Measurements from ENCODE around the gene CYP2W1. TPM values are rescaled to one million over a fixed set of nuclear protein-coding genes. Genes with fewer than 3 reads are reported as not detected.
A peak's percentile ranks its signal among the peaks of the same experiment; 100 is the strongest.

CYP2W1 gene
- total RNA-seq, 1 experiment from 2014 or later, result not detected

DNA sequence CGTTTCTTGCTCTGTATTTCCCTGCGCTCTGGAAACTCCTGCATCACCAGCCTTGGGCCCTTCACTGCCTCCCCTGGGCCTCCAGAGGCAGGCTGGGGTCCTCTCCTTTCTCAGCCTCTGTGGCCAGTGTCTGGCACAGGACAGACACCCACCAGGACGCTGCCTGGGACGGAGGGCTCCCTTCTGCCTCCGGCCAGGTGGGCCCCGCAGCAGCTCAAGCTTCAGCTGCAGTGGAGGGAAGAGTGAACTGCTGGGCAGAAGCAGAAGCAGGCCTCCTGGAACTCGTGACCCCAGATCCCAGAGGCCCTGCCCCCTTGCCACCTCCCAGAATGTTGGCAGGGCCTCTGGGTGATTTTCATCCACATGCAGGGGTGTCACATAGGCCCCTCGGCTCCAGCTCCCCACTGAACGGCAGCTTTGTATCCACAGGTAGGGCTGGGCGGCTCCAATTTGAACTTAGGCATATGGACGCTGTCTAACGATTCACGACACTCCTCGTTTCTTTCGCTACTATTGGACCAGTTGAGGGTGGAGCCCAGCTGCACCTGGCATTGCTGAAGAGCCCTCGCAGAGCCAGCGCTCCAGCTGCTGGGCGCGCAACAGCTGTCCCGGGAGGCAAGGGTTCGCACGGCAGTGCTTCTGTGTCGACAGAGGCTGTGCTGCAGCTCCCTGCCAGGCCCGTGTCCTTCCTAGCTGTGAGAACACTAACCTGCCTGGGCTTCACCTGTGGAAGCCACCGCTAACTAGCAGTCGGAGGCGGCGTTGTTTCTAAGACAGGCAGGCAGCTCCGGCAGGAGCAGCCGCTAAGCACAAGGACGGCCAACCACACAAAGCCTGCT lies 43.0 kb downstream of the CYP2W1 start:
- Histone ChIP-seq H3K36me3 (ENCODE audit: low read depth) (no peaks in the 10 kb centered on the region), H3K4me1 (replicated peaks; ENCODE audit: insufficient read depth) (peaks cover 14% of the 10 kb centered on the region), H2AFZ (no peak overlapping the region), H3K27ac (no peak overlapping the region), H3K9me2 (ENCODE audit: insufficient read depth) (no peaks in the 10 kb centered on the region), H3K27me3 (ENCODE audit: insufficient read depth, low read depth) (no peaks in the 10 kb centered on the region), H3K9me3 (ENCODE audit: insufficient read depth, low read depth) (no peaks in the 10 kb centered on the region), H3K79me2 (ENCODE audit: low read depth) (peaks cover 27% of the 10 kb centered on the region), H4K20me1 (ENCODE audit: insufficient read depth) (peaks cover 26% of the 10 kb centered on the region), H3K4me3 (no peak overlapping the region), H3K4me2 (no peak overlapping the region), H3F3A (ENCODE audit: insufficient read depth, low read depth) (0 out of 2 replicates have a peak, but pooled peaks cover 24% of the 10 kb centered on the region)
- intact Hi-C loops (cut with micrococcal nuclease; ENCODE audit: unreplicated experiment), result no loop called here
- TF ChIP-seq EZH2 (IDR thresholded peaks at IDR 0.05; ENCODE audit: low read depth), result no peak
- TF ChIP-seq CTCF (conservative IDR thresholded peaks at IDR 0.05), result no peak
- DNase-seq, result no peak
- no TSS peak for BruUV-seq (replicated peaks)
- ChIA-PET POLR2A (ENCODE audit: unreplicated experiment) (no interaction called here), CTCF (no interaction called here)

GRCh38 chr7:1026721-1027161 lies 43.8 kb downstream of the CYP2W1 start:
- no peaks in the 10 kb centered on the region for H3K27me3 ChIP-seq (ENCODE audit: insufficient read depth, low read depth)
- DNase-seq, result no peak
- H3F3A ChIP-seq (ENCODE audit: insufficient read depth, low read depth), result 0 out of 2 replicates have a peak, but pooled peaks cover 24% of the 10 kb centered on the region
- POLR2A ChIA-PET (ENCODE audit: unreplicated experiment), result no interaction called here
- no peak overlapping the region for H3K4me3 ChIP-seq
- H4K20me1 ChIP-seq (ENCODE audit: insufficient read depth), result peaks cover 21% of the 10 kb centered on the region; the same call in 1 of the 2 replicates
- H3K9me2 ChIP-seq (ENCODE audit: insufficient read depth), result no peaks in the 10 kb centered on the region
- peaks cover 27% of the 10 kb centered on the region for H3K79me2 ChIP-seq (ENCODE audit: low read depth)
- H3K4me2 ChIP-seq, result no peak overlapping the region
- no peak for TF ChIP-seq CTCF (conservative IDR thresholded peaks at IDR 0.05)
- TF ChIP-seq EZH2 (IDR thresholded peaks at IDR 0.05; ENCODE audit: low read depth), result no peak
- CTCF ChIA-PET, result no interaction called here
- intact Hi-C loops (cut with micrococcal nuclease; ENCODE audit: unreplicated experiment), result no loop called here
- H3K36me3 ChIP-seq (ENCODE audit: low read depth), result no peaks in the 10 kb centered on the region
- H3K4me1 ChIP-seq (replicated peaks; ENCODE audit: insufficient read depth), result peaks cover 14% of the 10 kb centered on the region
- H3K9me3 ChIP-seq (ENCODE audit: insufficient read depth, low read depth), result no peaks in the 10 kb centered on the region
- no peak overlapping the region for H3K27ac ChIP-seq
- H2AFZ ChIP-seq, result no peak overlapping the region
- TSS peak; percentile 38 for BruUV-seq (replicated peaks)

DNA sequence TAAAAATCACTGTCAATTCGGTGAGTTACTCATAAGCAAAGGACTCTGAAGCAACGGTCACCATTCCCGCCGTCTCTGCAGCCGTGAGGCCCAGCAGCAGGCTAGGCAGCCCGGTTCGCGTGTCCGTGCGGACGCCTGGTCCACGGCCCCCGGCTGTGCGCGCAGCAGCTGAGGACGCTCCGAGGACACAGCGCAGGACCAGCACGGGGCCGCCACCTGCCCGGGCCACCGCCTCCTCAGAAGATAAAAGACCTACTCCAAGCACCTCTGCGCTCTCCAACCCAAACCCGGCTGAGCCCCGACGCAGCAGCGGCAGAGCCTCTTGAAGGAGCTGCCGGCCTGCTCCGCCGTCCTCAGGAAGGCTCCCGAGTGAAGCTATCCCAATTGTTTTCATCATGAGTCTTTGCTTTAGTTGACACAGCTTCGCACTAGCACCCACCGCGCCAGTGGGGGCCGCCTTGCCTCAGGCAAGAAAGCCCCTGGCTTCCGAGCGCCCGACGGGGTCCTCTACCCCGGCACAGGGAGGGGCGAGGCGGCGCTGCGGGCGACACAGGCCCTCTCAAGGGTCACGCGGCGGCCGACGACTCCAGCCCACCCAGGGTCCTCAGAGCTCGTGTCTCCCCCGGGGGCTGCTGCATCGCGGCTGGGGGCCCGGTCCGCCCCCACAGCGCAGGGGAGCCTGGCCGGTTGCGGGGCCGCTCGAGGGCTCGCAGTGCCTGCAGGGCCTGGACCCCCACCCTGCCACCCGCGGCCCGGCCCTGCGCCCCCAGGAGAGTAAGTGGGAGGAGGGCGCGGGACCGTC lies 44.5 kb downstream of the CYP2W1 start:
- intact Hi-C loops (cut with micrococcal nuclease; ENCODE audit: unreplicated experiment), result no loop called here
- peaks cover 21% of the 10 kb centered on the region; the same call in 1 of the 2 replicates for H4K20me1 ChIP-seq (ENCODE audit: insufficient read depth)
- 0 out of 2 replicates have a peak, but pooled peaks cover 24% of the 10 kb centered on the region for H3F3A ChIP-seq (ENCODE audit: insufficient read depth, low read depth)
- no TSS peak for BruUV-seq (replicated peaks)
- H3K36me3 ChIP-seq (ENCODE audit: low read depth), result no peaks in the 10 kb centered on the region
- H3K9me2 ChIP-seq (ENCODE audit: insufficient read depth), result no peaks in the 10 kb centered on the region
- H2AFZ ChIP-seq, result no peak overlapping the region
- H3K27me3 ChIP-seq (ENCODE audit: insufficient read depth, low read depth), result no peaks in the 10 kb centered on the region
- peak overlapping the region; percentile 70 for H3K4me2 ChIP-seq
- peak overlapping the region; percentile 69 for H3K4me3 ChIP-seq
- no peak overlapping the region for H3K27ac ChIP-seq
- DNase-seq, result no peak
- H3K4me1 ChIP-seq (replicated peaks; ENCODE audit: insufficient read depth), result peaks cover 14% of the 10 kb centered on the region
- H3K9me3 ChIP-seq (ENCODE audit: insufficient read depth, low read depth), result no peaks in the 10 kb centered on the region
- peaks cover 27% of the 10 kb centered on the region for H3K79me2 ChIP-seq (ENCODE audit: low read depth)
- TF ChIP-seq CTCF (conservative IDR thresholded peaks at IDR 0.05), result no peak
- no peak for TF ChIP-seq EZH2 (IDR thresholded peaks at IDR 0.05; ENCODE audit: low read depth)
- ChIA-PET CTCF (interaction anchor here (0.6 kb wide), 1 partner anchor 211 kb away, joined by 5 read pairs; no protein-coding TSS in a partner anchor), POLR2A (ENCODE audit: unreplicated experiment) (no interaction called here)

Data from PC-9 (cell line).